Measurements from ENCODE around the gene EPHB6.

EPHB6 gene

DNA sequence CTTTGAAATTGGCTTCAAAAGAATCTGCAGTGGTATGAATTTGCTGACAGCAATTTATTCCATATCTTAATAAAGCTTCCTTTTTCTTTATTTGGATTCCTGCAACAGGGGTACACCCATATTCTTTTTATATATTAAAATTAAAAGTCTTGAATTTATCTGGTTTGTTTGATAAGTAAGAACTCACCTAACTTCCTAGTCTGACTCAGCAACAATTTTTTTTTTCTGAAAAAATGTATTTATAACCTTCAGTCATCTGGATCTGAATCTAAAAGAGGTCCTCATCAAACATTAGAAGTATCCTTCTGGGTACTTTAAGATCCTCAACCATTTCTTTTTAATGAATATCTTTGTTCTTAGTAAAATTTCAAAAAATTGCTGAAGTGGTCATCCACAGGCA is 4.5 kb downstream of the EPHB6 start:
- TF ChIP-seq, protein P1, sequence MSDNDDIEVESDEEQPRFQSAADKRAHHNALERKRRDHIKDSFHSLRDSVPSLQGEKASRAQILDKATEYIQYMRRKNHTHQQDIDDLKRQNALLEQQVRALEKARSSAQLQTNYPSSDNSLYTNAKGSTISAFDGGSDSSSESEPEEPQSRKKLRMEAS (IDR thresholded peaks at IDR 0.05): no peak
- TF ChIP-seq TAF1 (IDR thresholded peaks at IDR 0.05; ENCODE audit: low read depth) (no peak), TCF12 (IDR thresholded peaks at IDR 0.05; ENCODE audit: low read depth) (no peak)

- TF ChIP-seq NFIC (IDR thresholded peaks at IDR 0.05) (no peak), USF1 (IDR thresholded peaks at IDR 0.05) (no peak), EP300 (IDR thresholded peaks at IDR 0.05; ENCODE audit: borderline replicate concordance) (no peak), FOXM1 (IDR thresholded peaks at IDR 0.05; ENCODE audit: borderline replicate concordance, low read depth) (no peak), YY1 (IDR thresholded peaks at IDR 0.05; ENCODE audit: low read depth) (no peak), TCF12 (IDR thresholded peaks at IDR 0.05; ENCODE audit: low read depth) (no peak), TEAD4 (IDR thresholded peaks at IDR 0.05) (no peak), ZBTB7A (IDR thresholded peaks at IDR 0.05; ENCODE audit: low read depth) (no peak), EGR1 (IDR thresholded peaks at IDR 0.05) (no peak), TAF1 (IDR thresholded peaks at IDR 0.05; ENCODE audit: low read depth) (no peak), CREB1 (IDR thresholded peaks at IDR 0.05; ENCODE audit: low read depth) (no peak), CEBPB (IDR thresholded peaks at IDR 0.05) (no peak)
- TF ChIP-seq, protein P1 (IDR thresholded peaks at IDR 0.05): no peak
These were observed 5.0 kb downstream of the EPHB6 start for GRCh38 chr7:142859829-142860228.

GRCh38 chr7:142860968-142861367 is 6.1 kb downstream of the EPHB6 start:
- TF ChIP-seq CEBPB (IDR thresholded peaks at IDR 0.05): no peak
- no peak for TF ChIP-seq USF1 (IDR thresholded peaks at IDR 0.05)
- TF ChIP-seq, protein P1 (IDR thresholded peaks at IDR 0.05): no peak
- TF ChIP-seq NFIC (IDR thresholded peaks at IDR 0.05): no peak
- TF ChIP-seq CREB1 (IDR thresholded peaks at IDR 0.05; ENCODE audit: low read depth): no peak
- no peak for TF ChIP-seq YY1 (IDR thresholded peaks at IDR 0.05; ENCODE audit: low read depth)
- TF ChIP-seq TEAD4 (IDR thresholded peaks at IDR 0.05): no peak

- TF ChIP-seq TCF12 (IDR thresholded peaks at IDR 0.05; ENCODE audit: low read depth) (no peak), FOXM1 (IDR thresholded peaks at IDR 0.05; ENCODE audit: borderline replicate concordance, low read depth) (no peak), EGR1 (IDR thresholded peaks at IDR 0.05) (no peak), USF1 (IDR thresholded peaks at IDR 0.05) (no peak), CREB1 (IDR thresholded peaks at IDR 0.05; ENCODE audit: low read depth) (no peak), ZBTB7A (IDR thresholded peaks at IDR 0.05; ENCODE audit: low read depth) (no peak), CEBPB (IDR thresholded peaks at IDR 0.05) (no peak), RAD21 (IDR thresholded peaks at IDR 0.05; ENCODE audit: low read depth) (no peak), NFIC (IDR thresholded peaks at IDR 0.05) (no peak), TEAD4 (IDR thresholded peaks at IDR 0.05) (no peak), TAF1 (IDR thresholded peaks at IDR 0.05; ENCODE audit: low read depth) (no peak), EP300 (IDR thresholded peaks at IDR 0.05; ENCODE audit: borderline replicate concordance) (no peak), YY1 (IDR thresholded peaks at IDR 0.05; ENCODE audit: low read depth) (no peak)
- TF ChIP-seq, protein P1 (IDR thresholded peaks at IDR 0.05): no peak
- TF ChIP-seq, protein P2, sequence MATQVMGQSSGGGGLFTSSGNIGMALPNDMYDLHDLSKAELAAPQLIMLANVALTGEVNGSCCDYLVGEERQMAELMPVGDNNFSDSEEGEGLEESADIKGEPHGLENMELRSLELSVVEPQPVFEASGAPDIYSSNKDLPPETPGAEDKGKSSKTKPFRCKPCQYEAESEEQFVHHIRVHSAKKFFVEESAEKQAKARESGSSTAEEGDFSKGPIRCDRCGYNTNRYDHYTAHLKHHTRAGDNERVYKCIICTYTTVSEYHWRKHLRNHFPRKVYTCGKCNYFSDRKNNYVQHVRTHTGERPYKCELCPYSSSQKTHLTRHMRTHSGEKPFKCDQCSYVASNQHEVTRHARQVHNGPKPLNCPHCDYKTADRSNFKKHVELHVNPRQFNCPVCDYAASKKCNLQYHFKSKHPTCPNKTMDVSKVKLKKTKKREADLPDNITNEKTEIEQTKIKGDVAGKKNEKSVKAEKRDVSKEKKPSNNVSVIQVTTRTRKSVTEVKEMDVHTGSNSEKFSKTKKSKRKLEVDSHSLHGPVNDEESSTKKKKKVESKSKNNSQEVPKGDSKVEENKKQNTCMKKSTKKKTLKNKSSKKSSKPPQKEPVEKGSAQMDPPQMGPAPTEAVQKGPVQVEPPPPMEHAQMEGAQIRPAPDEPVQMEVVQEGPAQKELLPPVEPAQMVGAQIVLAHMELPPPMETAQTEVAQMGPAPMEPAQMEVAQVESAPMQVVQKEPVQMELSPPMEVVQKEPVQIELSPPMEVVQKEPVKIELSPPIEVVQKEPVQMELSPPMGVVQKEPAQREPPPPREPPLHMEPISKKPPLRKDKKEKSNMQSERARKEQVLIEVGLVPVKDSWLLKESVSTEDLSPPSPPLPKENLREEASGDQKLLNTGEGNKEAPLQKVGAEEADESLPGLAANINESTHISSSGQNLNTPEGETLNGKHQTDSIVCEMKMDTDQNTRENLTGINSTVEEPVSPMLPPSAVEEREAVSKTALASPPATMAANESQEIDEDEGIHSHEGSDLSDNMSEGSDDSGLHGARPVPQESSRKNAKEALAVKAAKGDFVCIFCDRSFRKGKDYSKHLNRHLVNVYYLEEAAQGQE (IDR thresholded peaks at IDR 0.05; ENCODE audit: low read depth): no peak
These were observed 7.5 kb downstream of the EPHB6 start for GRCh38 chr7:142862351-142862750.

- TF ChIP-seq EGR1 (IDR thresholded peaks at IDR 0.05): no peak
- no peak for TF ChIP-seq FOXM1 (IDR thresholded peaks at IDR 0.05; ENCODE audit: borderline replicate concordance, low read depth)
- TF ChIP-seq TAF1 (IDR thresholded peaks at IDR 0.05; ENCODE audit: low read depth): no peak
- no peak for TF ChIP-seq EP300 (IDR thresholded peaks at IDR 0.05; ENCODE audit: borderline replicate concordance)
- no peak for TF ChIP-seq YY1 (IDR thresholded peaks at IDR 0.05; ENCODE audit: low read depth)
- TF ChIP-seq CEBPB (IDR thresholded peaks at IDR 0.05): no peak
These were observed 8.0 kb downstream of the EPHB6 start for GRCh38 chr7:142862786-142863400.

GRCh38 chr7:142863891-142864685 is 9.2 kb downstream of the EPHB6 start:
- TF ChIP-seq, protein P1 (IDR thresholded peaks at IDR 0.05): no peak
- no peak for TF ChIP-seq RAD21 (IDR thresholded peaks at IDR 0.05; ENCODE audit: low read depth)
- TF ChIP-seq EGR1 (IDR thresholded peaks at IDR 0.05): no peak
- no peak for TF ChIP-seq YY1 (IDR thresholded peaks at IDR 0.05; ENCODE audit: low read depth)
- no peak for TF ChIP-seq CEBPB (IDR thresholded peaks at IDR 0.05)
- TF ChIP-seq TAF1 (IDR thresholded peaks at IDR 0.05; ENCODE audit: low read depth): no peak
- no peak for TF ChIP-seq TCF12 (IDR thresholded peaks at IDR 0.05; ENCODE audit: low read depth)
- TF ChIP-seq ZBTB7A (IDR thresholded peaks at IDR 0.05; ENCODE audit: low read depth): no peak
- no peak for TF ChIP-seq USF1 (IDR thresholded peaks at IDR 0.05)
- TF ChIP-seq FOXM1 (IDR thresholded peaks at IDR 0.05; ENCODE audit: borderline replicate concordance, low read depth): no peak
- no peak for TF ChIP-seq EP300 (IDR thresholded peaks at IDR 0.05; ENCODE audit: borderline replicate concordance)
- no peak for TF ChIP-seq TEAD4 (IDR thresholded peaks at IDR 0.05)
- TF ChIP-seq, protein P2 (IDR thresholded peaks at IDR 0.05; ENCODE audit: low read depth): no peak
- TF ChIP-seq NFIC (IDR thresholded peaks at IDR 0.05): no peak
